Umbilical cord (tissue), 2 donors: ENCODE measurements around the gene DHRS2. TPM values are rescaled to one million over a fixed set of nuclear protein-coding genes. Genes with fewer than 3 reads are reported as not detected.

Experiments used
- DNase-seq: peaks from one replicate; pipeline ENCODE4 v3.0.0-alpha.2; 2015; ENCODE audit warnings: low spot score
- total RNA-seq: library from RNA; depleted of rRNA; stranded (reverse); fragments of >200 nt; gene quantifications from one replicate; pipeline ENCODE4 v1.2.3, GENCODE V29; 2014; ENCODE audit warnings: low replicate concordance; ENCODE audit not compliant: insufficient read depth

DHRS2 gene
- total RNA-seq, 1 donor from 2014 or later: 5.8 TPM

DNA sequence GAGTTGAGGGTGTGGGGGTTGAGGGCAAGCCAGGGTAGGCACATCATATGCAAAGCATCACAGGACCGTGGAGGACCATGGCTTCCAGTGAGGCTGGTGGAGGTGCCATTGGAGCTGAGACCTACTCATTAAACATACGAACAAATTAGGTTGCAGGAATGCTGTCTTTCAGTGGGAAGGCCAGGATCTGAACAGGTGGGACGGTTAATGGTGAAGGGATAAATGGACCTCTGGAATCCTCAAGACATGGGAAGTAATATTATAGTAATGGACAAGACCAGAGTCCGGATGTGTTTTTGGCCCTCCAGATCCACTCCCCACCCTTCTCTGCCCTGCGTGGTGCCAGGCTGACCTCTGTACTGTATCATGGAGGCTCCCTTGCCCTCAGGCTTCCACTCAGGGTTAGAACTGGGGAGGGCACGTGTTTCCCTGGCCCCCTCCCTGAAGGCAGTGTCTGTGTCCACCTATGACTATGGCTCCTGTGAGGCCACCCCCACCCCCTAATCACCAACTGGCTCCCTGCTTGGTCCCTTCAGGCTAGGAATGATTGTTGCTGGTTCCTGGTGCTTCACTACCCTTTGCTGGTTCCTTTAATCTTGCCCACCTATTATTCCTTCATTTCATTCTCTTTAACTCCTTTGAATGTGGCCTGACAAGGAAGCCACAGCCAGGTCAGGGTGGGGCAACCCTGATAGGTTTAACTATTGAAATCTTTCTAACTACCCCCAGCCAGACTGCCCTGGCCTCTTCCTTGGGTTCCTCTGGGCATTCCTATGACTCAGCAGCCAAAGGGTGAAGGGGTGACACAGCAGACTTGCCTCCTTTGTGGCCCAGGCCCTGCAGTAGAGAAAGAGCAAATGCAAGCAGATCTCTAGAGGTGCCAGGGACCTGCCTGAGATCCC is 10.7 kb downstream of the DHRS2 start:
- no peak for DNase-seq

DNA sequence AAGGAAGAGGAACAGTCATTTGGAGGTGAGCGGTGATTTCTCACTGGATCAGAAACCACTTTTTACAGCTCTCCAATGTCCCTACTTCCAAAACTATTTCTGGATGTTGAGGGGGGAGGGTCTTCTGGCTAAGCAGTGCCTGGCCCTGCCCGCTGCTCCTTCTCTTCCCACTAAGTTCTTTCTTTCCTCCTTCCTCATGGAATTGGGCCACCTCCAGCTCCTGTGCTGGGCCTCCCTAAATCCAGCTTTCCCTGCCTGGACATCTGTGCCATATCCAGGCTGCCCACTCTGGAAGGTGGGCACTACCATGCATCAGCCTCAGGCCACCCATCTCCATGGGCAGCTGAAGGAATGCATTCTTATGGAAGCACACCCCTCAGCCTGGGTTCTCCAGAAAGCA is 11.5 kb downstream of the DHRS2 start:
- DNase-seq: no peak

DNA sequence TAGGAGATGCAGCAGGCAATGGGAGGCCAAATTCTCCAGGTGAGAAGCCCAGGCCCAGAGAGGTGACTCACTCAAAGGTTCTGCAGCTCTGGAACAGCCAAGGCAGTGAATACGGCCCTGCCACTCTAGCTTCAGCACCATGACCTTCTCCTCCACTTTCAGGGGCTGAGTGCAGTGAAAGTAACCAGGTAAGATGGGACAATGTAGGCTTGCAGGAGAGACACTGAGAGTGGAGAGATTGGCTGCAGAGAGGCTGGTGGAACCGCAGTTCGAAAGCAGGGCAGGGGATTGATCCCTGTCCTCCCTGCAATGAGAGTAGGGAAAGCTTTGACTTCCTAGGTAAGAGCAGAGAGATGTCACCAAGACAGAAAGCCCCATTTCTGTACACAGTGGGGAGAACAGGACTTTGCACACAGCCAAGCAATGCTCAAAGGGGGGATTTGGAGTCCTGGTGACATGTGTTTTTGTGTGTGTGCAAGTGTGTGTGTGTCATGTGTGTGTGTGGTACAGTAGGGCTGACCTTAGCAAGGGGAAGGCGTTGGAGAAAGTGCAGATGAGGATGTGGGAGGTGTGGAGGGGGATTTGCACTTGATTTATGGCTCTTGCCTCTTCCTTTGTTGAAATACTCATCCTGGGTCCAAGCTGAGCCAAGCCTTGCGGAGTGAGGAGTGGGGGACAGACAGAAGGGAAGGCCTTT is 12.7 kb downstream of the DHRS2 start:
- DNase-seq: no peak

DNA sequence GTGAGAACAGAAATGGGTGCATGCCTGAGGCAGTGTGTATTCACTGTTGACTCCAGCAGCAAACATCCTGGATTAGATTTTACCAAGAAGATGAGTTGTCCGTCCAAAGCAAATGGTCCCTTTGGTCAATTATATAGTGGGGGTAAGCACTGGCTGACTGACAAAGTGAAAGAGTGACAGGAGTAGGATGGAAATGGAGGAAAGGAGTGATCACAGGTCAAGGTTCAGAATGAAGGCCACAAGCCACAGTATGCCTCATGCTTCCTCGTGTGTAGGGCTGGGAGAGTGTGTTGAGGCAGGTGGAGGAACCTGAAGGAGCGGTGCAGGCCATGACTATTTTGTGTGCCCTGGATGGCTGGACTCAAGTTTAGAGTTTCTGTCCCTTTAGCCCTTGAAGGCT is 14.3 kb downstream of the DHRS2 start:
- no peak for DNase-seq

DNA sequence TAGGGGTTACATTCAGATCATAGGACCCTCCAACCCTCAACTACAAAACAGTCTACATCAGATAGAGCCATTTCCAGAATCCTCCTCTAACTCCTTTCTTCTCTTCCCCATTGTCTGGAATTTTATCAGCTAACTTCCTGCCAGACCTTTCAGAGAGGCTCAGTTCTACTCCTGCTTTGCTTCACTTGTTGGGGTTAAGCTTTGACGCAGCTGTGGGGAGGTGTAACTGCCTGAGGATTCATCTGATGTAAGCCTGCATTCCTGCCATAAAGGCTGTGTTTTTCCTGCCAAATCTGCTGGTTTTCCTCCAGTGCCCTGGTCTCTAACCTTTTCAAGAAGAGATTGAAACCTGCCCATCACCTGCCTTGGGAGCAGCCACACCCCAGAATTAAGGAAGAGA is 16.9 kb downstream of the DHRS2 start:
- DNase-seq: peak; percentile 92

DNA sequence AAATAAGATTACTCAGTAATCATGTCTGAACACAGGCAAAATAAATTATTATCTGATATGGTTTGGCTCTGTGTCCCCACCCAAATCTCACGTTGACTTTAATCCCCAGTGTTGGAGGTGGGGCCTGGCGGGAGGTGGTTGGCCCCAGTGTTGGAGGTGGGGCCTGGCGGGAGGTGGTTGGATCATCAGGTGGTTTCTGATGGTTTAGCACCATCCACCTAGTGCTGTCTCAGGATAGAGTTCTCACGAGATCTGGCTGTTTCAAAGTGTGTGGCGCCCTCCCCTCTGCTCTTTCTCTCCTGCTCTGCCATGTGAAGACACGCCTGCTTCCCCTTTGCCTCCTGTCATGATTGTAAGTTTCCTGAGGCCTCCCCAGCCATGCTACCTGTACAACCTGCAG is 18.1 kb downstream of the DHRS2 start:
- DNase-seq: no peak

DNA sequence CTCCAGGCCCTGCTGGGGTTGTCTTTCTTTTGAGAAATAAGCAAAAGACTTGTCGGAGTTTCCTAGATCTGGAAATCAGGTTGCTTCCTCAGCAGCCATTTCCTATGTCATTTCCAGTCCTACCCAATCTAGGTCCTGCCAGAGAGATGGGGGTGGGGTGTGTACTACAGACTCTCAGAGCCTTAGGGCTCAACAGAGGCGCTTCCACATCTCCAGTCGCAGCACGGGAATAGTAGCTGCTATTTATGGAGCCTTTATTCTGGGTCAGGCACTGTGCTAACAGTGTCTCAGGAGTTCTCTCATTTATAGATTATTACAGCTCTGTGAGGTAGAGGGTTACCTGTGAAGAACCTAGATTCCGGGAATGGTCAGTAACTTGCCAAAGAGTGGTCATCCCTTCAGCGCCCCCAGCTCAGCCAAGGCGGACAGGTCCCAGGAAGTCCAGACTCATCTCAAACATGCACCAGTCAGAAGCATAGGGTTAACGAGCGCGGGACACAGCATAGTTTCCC is 21.9 kb downstream of the DHRS2 start:
- DNase-seq: no peak

DNA sequence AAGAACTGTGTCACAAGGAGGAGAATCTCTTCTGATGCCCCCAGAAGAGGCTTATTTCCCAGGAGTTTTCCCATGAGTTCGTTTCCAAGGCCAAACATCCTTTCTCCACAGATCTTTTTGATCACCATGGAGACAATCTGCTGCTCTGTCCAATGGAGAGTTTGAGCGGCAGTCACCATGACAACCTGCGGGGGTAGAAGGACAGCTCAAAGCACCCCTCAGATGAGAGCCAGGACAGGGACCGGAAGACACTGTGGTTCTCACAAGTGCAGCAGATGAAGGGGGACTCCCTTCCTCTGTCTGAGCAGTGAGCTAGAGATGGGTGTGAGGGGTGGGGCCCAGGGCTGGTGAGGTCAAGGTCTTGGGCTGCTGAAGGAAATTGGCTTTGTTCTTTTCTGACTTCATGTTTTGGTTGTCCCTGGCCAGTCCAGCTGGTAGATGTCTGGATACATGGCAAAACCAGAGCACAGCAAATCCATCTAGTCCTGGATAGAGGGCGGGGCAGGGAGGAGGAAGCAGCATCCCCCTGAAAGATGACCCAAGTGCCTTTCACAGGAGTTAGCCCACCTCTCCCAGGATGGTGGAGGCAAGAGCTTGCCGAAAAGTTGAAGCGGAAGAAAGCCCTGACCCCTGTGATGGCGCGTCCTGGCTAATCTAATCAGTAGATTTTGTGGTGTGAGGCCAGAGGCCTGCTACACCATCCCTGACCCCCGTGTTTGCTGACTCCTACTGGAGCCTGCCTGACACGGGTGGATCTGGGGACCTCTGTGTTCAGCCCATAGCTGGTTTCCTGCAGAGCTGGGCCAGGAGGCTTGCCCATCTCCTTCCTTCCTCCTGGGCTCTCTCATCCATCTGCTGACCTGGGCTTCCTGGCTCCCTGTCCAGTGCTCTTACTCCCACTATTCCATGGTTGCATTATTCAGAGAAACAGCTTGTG is 24.4 kb downstream of the DHRS2 start:
- no peak for DNase-seq

DNA sequence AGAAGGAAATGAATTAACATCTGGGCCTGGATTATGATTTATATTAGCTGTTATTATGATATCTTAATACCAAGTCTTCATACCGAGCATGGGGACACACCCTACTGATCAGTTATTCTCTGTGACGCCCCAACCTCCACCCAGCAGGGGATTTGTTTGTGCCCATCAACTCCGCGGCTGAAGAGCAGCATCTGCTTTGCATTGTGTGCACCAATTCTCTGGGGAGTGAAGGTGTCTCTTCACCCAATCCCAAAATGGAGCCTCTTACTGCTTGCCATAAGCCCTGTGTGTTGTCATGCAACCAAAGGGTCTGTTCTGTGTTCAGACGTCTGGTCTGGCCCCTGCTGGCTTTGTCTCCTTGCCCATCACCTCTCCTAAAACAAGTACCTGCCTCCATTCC is 25.4 kb downstream of the DHRS2 start:
- no peak for DNase-seq

DNA sequence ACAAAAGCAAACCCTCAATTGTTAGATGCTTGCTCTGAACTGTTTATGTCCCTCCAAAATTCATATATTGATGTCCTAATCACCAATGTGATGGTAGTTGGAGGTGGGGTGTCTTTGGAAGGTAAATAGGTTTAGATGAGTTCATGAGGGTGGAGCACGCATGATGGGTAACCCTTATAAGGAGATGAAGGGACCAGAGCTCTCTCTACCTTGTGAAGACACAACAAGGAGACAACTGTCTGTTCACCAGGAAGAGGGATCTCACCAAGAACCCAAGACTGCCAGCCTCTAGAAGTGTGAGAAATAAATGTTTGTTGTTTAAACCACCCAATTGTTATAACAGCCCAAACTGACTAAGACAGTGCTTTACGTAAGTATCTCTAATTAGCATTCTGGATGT is 27.0 kb downstream of the DHRS2 start:
- no peak for DNase-seq

DNA sequence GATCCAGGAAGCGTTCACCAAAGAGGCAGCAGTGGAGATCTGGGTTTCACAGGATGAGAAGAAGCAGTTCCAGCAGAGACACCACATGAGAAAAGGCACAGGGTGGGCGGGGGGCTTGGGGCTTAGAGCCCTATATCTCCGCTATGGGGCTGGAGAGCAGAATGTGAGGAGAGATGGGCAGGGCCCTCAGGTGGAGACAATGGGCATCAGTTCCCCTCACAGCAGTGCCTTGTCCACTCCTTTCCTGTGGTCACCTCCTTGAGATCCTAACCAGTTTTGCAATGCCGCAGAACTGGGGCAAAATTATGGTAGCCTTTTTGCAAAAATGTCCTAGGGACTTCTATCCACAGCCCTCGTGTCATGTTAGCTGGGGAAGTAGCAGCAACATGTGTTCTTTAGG is 27.5 kb downstream of the DHRS2 start:
- DNase-seq: no peak

DNA sequence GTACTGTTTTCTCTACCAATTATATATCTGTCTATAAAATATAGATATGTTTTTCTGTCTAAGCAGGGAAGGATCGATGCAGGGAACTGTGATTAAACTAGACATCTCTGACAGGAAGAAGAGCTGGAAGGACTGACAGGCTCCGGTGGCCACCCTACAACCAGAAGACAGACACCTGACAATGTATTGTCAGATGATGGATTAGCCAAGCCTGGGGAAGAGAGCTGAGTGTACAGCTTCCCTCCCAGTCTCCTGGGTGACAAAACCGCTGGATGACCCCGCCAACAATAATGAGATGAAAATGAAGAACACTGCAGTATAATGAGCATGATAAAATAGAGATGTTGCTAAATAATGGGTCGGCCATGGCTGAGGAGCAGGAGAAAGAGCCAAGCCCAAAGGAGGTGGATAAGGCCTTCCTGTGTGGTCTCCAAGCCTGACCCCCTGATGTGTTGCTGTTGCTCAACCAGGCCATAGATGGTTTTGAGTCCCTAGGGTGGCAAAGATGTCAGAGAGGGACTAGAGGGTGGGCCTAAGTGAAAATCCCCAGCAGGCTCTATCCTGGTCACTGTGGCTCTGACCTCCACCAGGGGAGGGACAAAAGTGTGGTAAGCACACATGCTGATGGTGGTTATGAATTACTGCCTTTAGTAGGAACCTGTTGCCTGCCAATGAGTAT is 28.2 kb downstream of the DHRS2 start:
- no peak for DNase-seq

DNA sequence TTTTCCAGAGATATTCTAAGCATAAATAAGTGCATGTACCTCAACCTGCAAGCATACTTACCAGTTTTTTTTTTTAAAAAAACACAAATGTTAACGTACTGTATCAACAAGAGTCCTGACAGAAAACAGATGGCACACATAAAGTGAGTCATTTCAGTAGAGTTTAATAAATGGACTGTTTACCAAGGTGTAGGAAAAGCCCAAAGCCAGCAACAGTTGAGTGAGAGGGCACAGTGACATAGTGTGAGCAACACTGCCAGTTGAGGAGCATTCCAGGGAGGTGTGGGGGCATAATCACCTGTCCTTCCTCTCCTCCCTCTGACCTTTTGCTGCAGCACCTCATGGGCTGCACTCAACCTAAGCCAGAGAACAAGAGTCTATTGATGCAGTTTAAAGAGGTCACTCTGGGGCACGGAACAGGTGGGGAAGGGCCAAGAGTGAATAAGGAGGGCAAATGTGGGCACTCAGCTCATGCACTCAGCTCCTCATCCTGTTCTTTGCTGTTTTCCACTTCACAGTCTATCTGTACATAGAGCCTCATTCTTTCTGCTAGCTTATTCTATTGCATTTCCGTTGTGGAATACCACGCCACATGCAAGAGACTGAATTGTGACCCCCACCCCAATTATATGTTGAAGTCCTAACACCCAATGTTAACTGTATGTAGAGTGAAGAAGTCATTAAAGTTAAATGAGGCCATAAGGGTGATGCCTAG is 29.3 kb downstream of the DHRS2 start:
- peak; percentile 48 for DNase-seq

DNA sequence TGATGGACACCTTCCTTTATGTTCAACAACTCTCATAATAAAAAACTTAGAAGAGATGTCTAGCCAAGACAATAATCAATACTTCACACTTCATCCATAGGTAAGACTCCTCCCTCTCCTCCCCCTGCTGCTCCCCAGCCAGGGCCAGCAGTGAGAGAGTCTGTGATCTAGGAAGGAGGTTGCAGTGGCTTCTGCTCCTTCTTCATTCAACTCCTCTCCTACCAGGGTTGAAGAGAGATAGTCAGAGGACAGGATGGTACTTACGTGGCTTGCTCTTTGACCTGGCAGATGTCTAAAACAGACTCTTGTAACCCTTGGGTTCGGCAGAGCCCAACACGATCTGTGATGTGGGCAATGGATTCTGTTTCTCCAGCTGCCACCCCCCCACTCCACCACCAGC is 31.0 kb downstream of the DHRS2 start:
- no peak for DNase-seq

DNA sequence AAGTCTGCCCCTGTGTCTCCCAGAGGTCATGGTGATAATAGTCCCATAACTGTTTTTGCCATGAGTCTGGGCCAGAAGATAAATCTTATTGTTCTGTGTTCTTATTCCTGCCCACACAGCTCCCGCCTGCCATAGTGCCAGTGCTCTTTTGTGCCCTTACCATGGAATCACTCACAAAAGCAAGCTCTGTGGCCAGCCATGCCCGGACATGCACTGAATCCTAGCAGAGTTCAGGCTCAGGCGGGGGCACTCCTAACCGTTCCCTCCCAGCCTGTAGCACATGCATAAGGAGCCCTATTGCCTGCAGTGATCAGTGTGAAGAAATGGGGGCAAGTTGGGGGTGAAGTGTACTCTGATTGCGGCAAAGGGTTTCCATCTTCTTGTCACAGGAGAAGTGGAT is 33.3 kb downstream of the DHRS2 start:
- no peak for DNase-seq

DNA sequence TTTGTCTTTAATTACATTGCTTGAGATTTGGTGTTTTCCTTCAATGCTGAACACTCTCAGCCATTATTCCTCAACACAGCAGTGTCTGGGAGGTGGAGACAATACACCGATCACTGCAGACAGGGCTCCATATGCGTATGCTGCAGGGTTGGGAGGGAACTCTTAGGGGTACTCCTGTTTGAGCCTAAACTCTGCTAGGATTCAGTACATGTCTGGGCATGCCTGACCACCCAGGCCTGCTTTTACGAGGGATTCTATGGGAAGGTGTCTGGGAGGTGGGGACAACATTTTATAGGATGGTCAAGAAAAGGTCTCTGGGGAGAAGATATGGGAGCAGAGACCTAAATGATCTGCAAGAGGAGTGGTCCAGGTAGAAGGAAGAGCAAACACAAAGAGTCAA is 34.3 kb downstream of the DHRS2 start:
- no peak for DNase-seq

DNA sequence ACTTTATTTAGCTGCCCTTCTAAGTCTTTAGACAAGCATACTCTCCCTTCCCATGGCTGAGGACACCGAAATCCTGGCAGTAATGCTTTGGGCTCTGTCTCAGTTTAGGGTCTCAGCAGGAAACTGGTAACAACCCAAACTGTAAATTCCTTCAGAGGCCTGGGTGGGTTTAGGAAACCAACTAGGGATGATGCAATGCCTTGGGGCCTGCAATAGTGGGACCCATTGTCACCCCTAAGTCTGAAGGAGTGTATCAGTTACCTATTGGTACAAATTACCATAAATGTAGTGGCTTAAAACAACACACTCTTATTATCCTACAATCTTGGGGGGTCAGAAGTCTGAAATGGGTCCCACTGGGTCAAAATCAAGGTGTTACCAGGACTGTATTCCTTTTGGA is 36.0 kb downstream of the DHRS2 start:
- DNase-seq: no peak

DNA sequence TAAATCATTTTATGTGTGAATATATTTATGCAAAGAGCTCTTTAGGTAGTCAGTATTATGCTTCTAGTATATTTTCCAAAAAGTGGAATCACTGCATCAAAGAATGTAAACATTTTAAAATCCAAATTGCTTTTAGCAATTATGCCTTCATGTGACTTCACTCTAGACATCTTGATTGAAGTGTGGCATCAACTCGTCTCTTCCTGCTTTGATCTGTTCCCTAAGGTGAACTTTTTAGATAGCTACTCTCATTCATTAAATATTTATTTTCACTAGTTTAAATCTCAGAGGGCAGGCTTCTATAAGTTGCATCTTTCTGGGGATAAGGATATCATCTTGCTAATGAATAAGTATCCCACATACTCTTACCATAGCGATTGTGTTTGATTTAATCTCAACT is 39.2 kb downstream of the DHRS2 start:
- DNase-seq: no peak

DNA sequence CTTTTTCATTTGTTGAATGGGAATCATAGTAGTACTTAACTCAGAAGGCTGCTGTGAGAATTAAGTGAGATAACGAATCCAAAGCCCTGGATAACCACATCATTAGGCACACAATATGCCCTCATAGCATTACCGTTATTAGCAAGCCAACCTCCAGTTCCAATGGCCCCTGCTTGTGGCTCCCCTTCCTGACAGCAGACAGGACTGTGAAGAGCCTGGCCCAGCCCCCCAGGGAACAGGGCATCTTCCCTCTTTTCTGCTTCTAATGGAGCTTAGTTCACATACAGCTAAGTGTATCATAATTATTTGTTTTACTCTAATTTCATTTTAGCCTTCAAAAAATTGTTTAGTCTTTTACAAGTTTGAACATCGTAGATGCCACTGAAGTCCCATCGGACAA is 39.7 kb downstream of the DHRS2 start:
- DNase-seq: no peak

DNA sequence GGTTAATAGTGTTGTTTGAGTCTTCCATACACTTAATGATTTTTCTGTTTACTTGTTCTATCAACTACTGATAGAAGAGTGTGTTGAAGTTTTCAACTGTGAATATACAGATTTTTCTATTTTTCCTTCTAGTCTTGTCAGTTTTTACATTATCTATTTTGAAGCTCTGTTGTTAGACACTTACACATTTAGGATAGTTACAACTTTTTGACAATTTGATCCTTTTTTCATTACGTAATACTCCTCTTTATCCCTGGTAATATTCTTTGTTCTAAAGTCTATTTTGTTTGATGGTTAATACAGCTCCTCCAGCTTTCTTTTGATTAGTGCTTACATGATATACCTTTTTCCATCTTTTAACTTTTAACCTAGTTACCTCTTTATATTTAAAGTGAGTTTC is 45.2 kb downstream of the DHRS2 start:
- no peak for DNase-seq
